Suprapubic skin (tissue), 4 donors: ENCODE data around the gene DDO. TPM values are rescaled to one million over a fixed set of nuclear protein-coding genes. Genes with fewer than 3 reads are reported as not detected.

ENCODE experiments used
- DNase-seq, 2 donors: peaks; one replicate each; pipeline ENCODE4 v3.0.0-alpha.2; 2019; ENCODE audit warnings: low spot score in 2 of 2
- H3K27ac ChIP-seq: fragments of 200-600 bp; sonication (generic); one replicate; pipeline ENCODE4 v1.5.1; 2019
- H3K27me3 ChIP-seq: fragments of 200-600 bp; sonication (generic); one replicate; pipeline ENCODE4 v1.5.1; 2019
- H3K36me3 ChIP-seq: fragments of 200-600 bp; sonication (generic); one replicate; pipeline ENCODE4 v1.5.1; 2019
- H3K4me1 ChIP-seq: fragments of 200-600 bp; sonication (generic); one replicate; pipeline ENCODE4 v1.5.1; 2019
- H3K4me3 ChIP-seq: fragments of 200-600 bp; sonication (generic); one replicate; pipeline ENCODE4 v1.5.1; 2019; ENCODE audit warnings: mild to moderate bottlenecking
- H3K9me3 ChIP-seq: fragments of 200-600 bp; sonication (generic); one replicate; pipeline ENCODE4 v1.5.1; 2019
- EP300 ChIP-seq: sonication (generic); formaldehyde crosslinking; IDR thresholded peaks from one replicate; pipeline ENCODE4 v1.6.1; 2017; ENCODE audit warnings: antibody characterized with exemption
- POLR2A ChIP-seq, 2 donors: fragments of 450-650 bp; IDR thresholded peaks; one replicate each; pipeline ENCODE4 v1.6.1; 2017; ENCODE audit warnings: antibody characterized with exemption in 2 of 2, mild to moderate bottlenecking in 2 of 2, moderate library complexity in 2 of 2
- POLR2AphosphoS5 ChIP-seq, 3 donors: sonication (generic); formaldehyde crosslinking; IDR thresholded peaks; one replicate each; pipeline ENCODE4 v1.6.1; 2017; ENCODE audit warnings: antibody characterized with exemption in 3 of 3
- WGBS: methylation state at CpG from one replicate; pipeline ENCODE4 v1.1.5; 2018; 5-methylcytosine and 5-hydroxymethylcytosine counted together
- total RNA-seq, 4 donors: library from RNA; depleted of rRNA; stranded (reverse); fragments of >200 nt; gene quantifications; one replicate each; pipeline ENCODE4 v1.1.0, GENCODE V29; 2016
- TF ChIP-seq, protein P1 (sequence below), 2 donors: fragments of 200-600 bp in 1 of 2; fragments of 450-650 bp in 1 of 2; sonication (generic) in 1 of 2; IDR thresholded peaks; one replicate each; pipeline ENCODE4 v1.5.1; 2016 to 2019; ENCODE audit warnings: antibody characterized with exemption in 2 of 2, mild to moderate bottlenecking in 1 of 2, moderate library complexity in 1 of 2

DDO gene
- total RNA-seq, 4 donors from 2014 or later, result 0.81 to 1.1 TPM; not detected in 2

DNA sequence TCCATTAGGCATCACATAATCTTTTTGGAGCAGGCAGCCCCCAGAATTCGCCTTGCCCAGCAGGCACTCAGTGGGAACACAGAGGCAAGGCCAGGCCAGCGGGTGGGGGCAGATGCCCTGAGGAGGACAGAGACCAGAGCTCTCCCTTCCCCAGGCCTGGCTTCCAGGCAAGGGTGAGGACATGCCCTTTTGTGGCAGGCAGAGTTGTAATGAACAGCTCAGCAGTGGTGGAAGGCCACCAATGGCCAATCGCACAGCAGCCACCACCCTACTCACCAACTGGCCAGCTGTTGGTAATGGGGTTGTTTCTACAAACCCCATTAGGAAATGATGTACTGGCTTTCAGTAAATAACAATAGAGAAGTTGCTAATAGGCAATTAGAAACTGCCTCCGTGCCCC is 15.4 kb upstream of the DDO start:
- peaks cover 11% of the 10 kb centered on the region for H3K27me3 ChIP-seq
- no peak for DNase-seq
- H3K27ac ChIP-seq, result no peak overlapping the region
- TF ChIP-seq POLR2A (IDR thresholded peaks at IDR 0.05) (no peak), EP300 (no peak), POLR2AphosphoS5 (IDR thresholded peaks at IDR 0.05) (no peak)
- TF ChIP-seq, protein P1, sequence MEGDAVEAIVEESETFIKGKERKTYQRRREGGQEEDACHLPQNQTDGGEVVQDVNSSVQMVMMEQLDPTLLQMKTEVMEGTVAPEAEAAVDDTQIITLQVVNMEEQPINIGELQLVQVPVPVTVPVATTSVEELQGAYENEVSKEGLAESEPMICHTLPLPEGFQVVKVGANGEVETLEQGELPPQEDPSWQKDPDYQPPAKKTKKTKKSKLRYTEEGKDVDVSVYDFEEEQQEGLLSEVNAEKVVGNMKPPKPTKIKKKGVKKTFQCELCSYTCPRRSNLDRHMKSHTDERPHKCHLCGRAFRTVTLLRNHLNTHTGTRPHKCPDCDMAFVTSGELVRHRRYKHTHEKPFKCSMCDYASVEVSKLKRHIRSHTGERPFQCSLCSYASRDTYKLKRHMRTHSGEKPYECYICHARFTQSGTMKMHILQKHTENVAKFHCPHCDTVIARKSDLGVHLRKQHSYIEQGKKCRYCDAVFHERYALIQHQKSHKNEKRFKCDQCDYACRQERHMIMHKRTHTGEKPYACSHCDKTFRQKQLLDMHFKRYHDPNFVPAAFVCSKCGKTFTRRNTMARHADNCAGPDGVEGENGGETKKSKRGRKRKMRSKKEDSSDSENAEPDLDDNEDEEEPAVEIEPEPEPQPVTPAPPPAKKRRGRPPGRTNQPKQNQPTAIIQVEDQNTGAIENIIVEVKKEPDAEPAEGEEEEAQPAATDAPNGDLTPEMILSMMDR (IDR thresholded peaks at IDR 0.05), result no peak
- H3K4me3 ChIP-seq, result no peak overlapping the region
- H3K4me1 ChIP-seq, result no peaks in the 10 kb centered on the region
- no peaks in the 10 kb centered on the region for H3K9me3 ChIP-seq
- no peaks in the 10 kb centered on the region for H3K36me3 ChIP-seq
- 96% methylated on average over 3 of the region's 4 CpGs for WGBS

- H3K9me3 ChIP-seq, result no peaks in the 10 kb centered on the region
- H3K27me3 ChIP-seq, result peaks cover 13% of the 10 kb centered on the region
- TF ChIP-seq POLR2AphosphoS5 (IDR thresholded peaks at IDR 0.05), result no peak
- TF ChIP-seq EP300, result no peak
- no peak for TF ChIP-seq POLR2A (IDR thresholded peaks at IDR 0.05)
- TF ChIP-seq, protein P1 (IDR thresholded peaks at IDR 0.05), result no peak
- WGBS, result 39% methylated on average over 5 of the region's 5 CpGs
- H3K36me3 ChIP-seq, result no peaks in the 10 kb centered on the region
- H3K4me1 ChIP-seq, result no peaks in the 10 kb centered on the region
- H3K4me3 ChIP-seq, result no peak overlapping the region
- H3K27ac ChIP-seq, result no peak overlapping the region
- DNase-seq, result no peak
Measured at GRCh38 chr6:110430236-110430635, 14.9 kb upstream of the DDO start.

DNA sequence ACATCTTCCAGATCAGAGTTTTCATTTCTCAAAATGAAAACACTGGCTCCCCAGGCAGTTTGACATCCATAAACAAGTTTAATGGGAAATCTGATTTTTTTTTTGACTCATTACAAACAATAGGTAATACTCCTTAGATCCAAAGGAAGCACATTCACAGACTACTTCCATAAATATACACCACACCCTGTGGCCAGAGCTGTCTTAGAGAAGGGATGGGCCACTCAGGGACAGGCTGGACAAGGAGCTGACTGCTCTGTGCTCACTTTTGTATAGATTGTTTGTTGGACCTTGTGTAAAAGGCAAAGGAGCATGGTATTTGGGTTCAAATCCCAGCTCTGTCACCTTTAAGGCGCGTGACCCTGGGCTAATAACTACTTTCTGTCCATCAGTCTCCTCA is 12.8 kb upstream of the DDO start:
- Histone ChIP-seq H3K36me3 (no peaks in the 10 kb centered on the region), H3K9me3 (no peaks in the 10 kb centered on the region), H3K27me3 (peaks cover 20% of the 10 kb centered on the region), H3K27ac (no peak overlapping the region), H3K4me1 (no peaks in the 10 kb centered on the region), H3K4me3 (no peak overlapping the region)
- TF ChIP-seq, protein P1 (IDR thresholded peaks at IDR 0.05), result no peak
- TF ChIP-seq EP300 (no peak), POLR2A (IDR thresholded peaks at IDR 0.05) (no peak), POLR2AphosphoS5 (IDR thresholded peaks at IDR 0.05) (no peak)
- 94% methylated on average over 2 of the region's 2 CpGs for WGBS
- no peak for DNase-seq

- H3K36me3 ChIP-seq, result no peaks in the 10 kb centered on the region
- peaks cover 5% of the 10 kb centered on the region for H3K9me3 ChIP-seq
- TF ChIP-seq POLR2AphosphoS5 (IDR thresholded peaks at IDR 0.05) (no peak), POLR2A (IDR thresholded peaks at IDR 0.05) (no peak), EP300 (no peak)
- TF ChIP-seq, protein P1 (IDR thresholded peaks at IDR 0.05), result no peak
- no peak overlapping the region for H3K27ac ChIP-seq
- peaks cover 20% of the 10 kb centered on the region for H3K27me3 ChIP-seq
- H3K4me1 ChIP-seq, result no peaks in the 10 kb centered on the region
- WGBS, result 29% methylated on average over 5 of the region's 5 CpGs
- H3K4me3 ChIP-seq, result no peak overlapping the region
- DNase-seq, result no peak
Measured at GRCh38 chr6:110425816-110426215, 10.4 kb upstream of the DDO start.

GRCh38 chr6:110422444-110422822 is 7.1 kb upstream of the DDO start:
- no peak overlapping the region for H3K27ac ChIP-seq
- H3K36me3 ChIP-seq, result no peaks in the 10 kb centered on the region
- H3K4me1 ChIP-seq, result no peaks in the 10 kb centered on the region
- TF ChIP-seq POLR2A (IDR thresholded peaks at IDR 0.05), result no peak
- TF ChIP-seq POLR2AphosphoS5 (IDR thresholded peaks at IDR 0.05), result no peak
- TF ChIP-seq EP300, result no peak
- TF ChIP-seq, protein P1 (IDR thresholded peaks at IDR 0.05), result no peak
- H3K4me3 ChIP-seq, result no peak overlapping the region
- H3K9me3 ChIP-seq, result peaks cover 5% of the 10 kb centered on the region
- no peak for DNase-seq
- peaks cover 13% of the 10 kb centered on the region for H3K27me3 ChIP-seq
